WTC11 (cell line): Measurements from ENCODE around the gene LRRC31. TPM values are rescaled to one million over a fixed set of nuclear protein-coding genes. Genes with fewer than 3 reads are reported as not detected.

Experiments used
- ATAC-seq: fragments of 200-7000 bp; cut with Tn5 transposase; 2 replicates; pipeline ENCODE4 v1.10.0; 2021; ENCODE audit warnings: mild to moderate bottlenecking, moderate library complexity
- CTCF ChIA-PET: fragments of 300-600 bp; sonication (Branson Sonifier 250); formaldehyde crosslinking; loops from one replicate; lab custom pipeline; 2021; ENCODE audit warnings: antibody characterized with exemption; lab: Charles Lee
- POLR2A ChIA-PET: fragments of 350-600 bp; sonication (Branson Sonifier 250); formaldehyde crosslinking; loops from one replicate; lab custom pipeline; 2021; ENCODE audit warnings: antibody characterized with exemption; lab: Charles Lee
- DNase-seq: peaks from one replicate; pipeline ENCODE4 v3.0.0; 2021; ENCODE audit warnings: low spot score
- H3K27ac Mint-ChIP-seq: 2 replicates; pipeline ENCODE4 v1.8.0; 2021; ENCODE audit warnings: mixed read lengths
- H3K27me3 Mint-ChIP-seq: 2 replicates; pipeline ENCODE4 v1.8.0; 2021; ENCODE audit warnings: low read depth, mild to moderate bottlenecking, moderate library complexity, mixed read lengths
- H3K36me3 Mint-ChIP-seq: 2 replicates; pipeline ENCODE4 v1.8.0; 2021; ENCODE audit warnings: mixed read lengths
- H3K4me1 Mint-ChIP-seq: 2 replicates; pipeline ENCODE4 v1.8.0; 2022; ENCODE audit warnings: mixed read lengths
- H3K4me3 Mint-ChIP-seq: 2 replicates; pipeline ENCODE4 v1.8.0; 2021; ENCODE audit warnings: mild to moderate bottlenecking, moderate library complexity, mixed read lengths
- H3K9me3 Mint-ChIP-seq: 2 replicates; pipeline ENCODE4 v1.8.0; 2021; ENCODE audit warnings: mixed read lengths
- AFF4 ChIP-seq: sonication (generic); formaldehyde crosslinking; IDR thresholded peaks from 2 replicates; pipeline ENCODE4 v1.8.1; 2023; ENCODE audit warnings: mild to moderate bottlenecking, missing genetic modification reagents, borderline replicate concordance
- CTCF ChIP-seq: fragments of 200-600 bp; IDR thresholded peaks from 2 replicates; pipeline ENCODE4 v1.8.0; 2022; ENCODE audit warnings: antibody characterized with exemption
- ERG ChIP-seq: fragments of 250-450 bp; sonication (Bioruptor Pico); IDR thresholded peaks from 2 replicates; pipeline ENCODE4 v1.8.0; 2021; ENCODE audit warnings: mild to moderate bottlenecking
- FOXK1 ChIP-seq: sonication (generic); formaldehyde crosslinking; IDR thresholded peaks from 2 replicates; pipeline ENCODE4 v1.8.0; 2022; ENCODE audit warnings: mild to moderate bottlenecking, moderate library complexity, missing genetic modification reagents
- JAZF1 ChIP-seq: fragments of 250-450 bp; sonication (Bioruptor Pico); IDR thresholded peaks from 2 replicates; pipeline ENCODE4 v1.9.0; 2021; ENCODE audit warnings: moderate library complexity, mild to moderate bottlenecking, inconsistent platforms
- MLX ChIP-seq: sonication (generic); formaldehyde crosslinking; IDR thresholded peaks from 2 replicates; pipeline ENCODE4 v1.8.1; 2023; ENCODE audit warnings: mild to moderate bottlenecking, missing genetic modification reagents, moderate library complexity
- NR2C2 ChIP-seq: sonication (generic); formaldehyde crosslinking; IDR thresholded peaks from 2 replicates; pipeline ENCODE4 v1.8.0; 2022; ENCODE audit warnings: mild to moderate bottlenecking, missing genetic modification reagents
- OVOL2 ChIP-seq: fragments of 250-450 bp; sonication (Bioruptor Pico); IDR thresholded peaks from 2 replicates; pipeline ENCODE4 v1.9.0; 2021; ENCODE audit warnings: mild to moderate bottlenecking, borderline replicate concordance
- PRDM15 ChIP-seq: sonication (generic); formaldehyde crosslinking; IDR thresholded peaks from 2 replicates; pipeline ENCODE4 v1.8.0; 2022; ENCODE audit warnings: missing genetic modification reagents
- RELA ChIP-seq: sonication (generic); formaldehyde crosslinking; IDR thresholded peaks from 2 replicates; pipeline ENCODE4 v1.8.1; 2022; ENCODE audit warnings: missing genetic modification reagents, mild to moderate bottlenecking, borderline replicate concordance
- SMAD3 ChIP-seq: sonication (generic); formaldehyde crosslinking; IDR thresholded peaks from 2 replicates; pipeline ENCODE4 v1.8.0; 2022; ENCODE audit warnings: missing genetic modification reagents, mild to moderate bottlenecking, borderline replicate concordance
- USF2 ChIP-seq: sonication (generic); formaldehyde crosslinking; IDR thresholded peaks from 2 replicates; pipeline ENCODE4 v1.8.1; 2023; ENCODE audit warnings: mild to moderate bottlenecking, missing genetic modification reagents, moderate library complexity
- ZNF263 ChIP-seq: sonication (generic); formaldehyde crosslinking; IDR thresholded peaks from 2 replicates; pipeline ENCODE4 v1.8.1; 2022; ENCODE audit warnings: low read depth, mild to moderate bottlenecking, moderate library complexity, missing genetic modification reagents
- ZNF281 ChIP-seq: sonication (generic); formaldehyde crosslinking; IDR thresholded peaks from 2 replicates; pipeline ENCODE4 v1.8.0; 2023; ENCODE audit warnings: mild to moderate bottlenecking, missing genetic modification reagents
- ZNF532 ChIP-seq: fragments of 250-450 bp; sonication (Bioruptor Pico); IDR thresholded peaks from 2 replicates; pipeline ENCODE4 v1.9.0; 2021; ENCODE audit warnings: mild to moderate bottlenecking, borderline replicate concordance
- total RNA-seq: library from RNA; stranded (reverse); gene quantifications from 3 replicates; pipeline ENCODE4 v1.2.3, GENCODE V29; 2021

Gene LRRC31
- total RNA-seq, 1 experiment from 2014 or later, result not detected

- ChIA-PET CTCF (no interaction called here), POLR2A (no interaction called here)
- TF ChIP-seq ZNF532 (CRISPR knock-in tag) (no peak), MLX (CRISPR knock-in tag) (no peak), OVOL2 (CRISPR knock-in tag) (no peak), ZNF263 (no peak), JAZF1 (CRISPR knock-in tag) (no peak), PRDM15 (CRISPR knock-in tag) (no peak), ERG (CRISPR knock-in tag) (no peak), ZNF281 (no peak), CTCF (no peak), SMAD3 (CRISPR knock-in tag) (no peak), RELA (CRISPR knock-in tag) (no peak), USF2 (CRISPR knock-in tag) (no peak), NR2C2 (CRISPR knock-in tag) (no peak), AFF4 (CRISPR knock-in tag) (no peak), FOXK1 (CRISPR knock-in tag) (no peak)
- Mint-ChIP-seq H3K4me3 (no peak overlapping the region), H3K27me3 (no peaks in the 10 kb centered on the region), H3K36me3 (no peaks in the 10 kb centered on the region), H3K27ac (no peak overlapping the region; the same call in 1 of the 2 replicates), H3K9me3 (no peaks in the 10 kb centered on the region), H3K4me1 (peaks cover 9% of the 10 kb centered on the region)
- no peak for ATAC-seq
- DNase-seq, result no peak
These were observed 5.5 kb downstream of the LRRC31 start for GRCh38 chr3:169864270-169864669.
